Gastrocnemius medialis (tissue), 4 donors: Measurements from ENCODE around the gene SCN3B. TPM values are rescaled to one million over a fixed set of nuclear protein-coding genes. Genes with fewer than 3 reads are reported as not detected.

ENCODE experiments used
- ATAC-seq, 2 donors: fragments of 150-250 bp; one replicate each; pipeline ENCODE4 v1.9.1; 2016
- DNase-seq, 2 donors: peaks; one replicate each; pipeline ENCODE4 v3.0.0-alpha.2; 2019
- H3K27ac ChIP-seq, 4 donors: fragments of 200-600 bp; sonication (generic); 1 replicate in 1 of 4; 2 replicates in 3 of 4; pipeline ENCODE4 v1.5.1; 2016 to 2018; ENCODE audit warnings: mild to moderate bottlenecking in 2 of 4, moderate library complexity in 1 of 4
- H3K27me3 ChIP-seq, 3 donors: fragments of 200-600 bp; sonication (generic) in 2 of 3; 1 replicate in 1 of 3; 2 replicates in 2 of 3; pipeline versions ENCODE4 v1.5.1 to v1.6.0; 2016 to 2019; ENCODE audit warnings: mild to moderate bottlenecking in 1 of 3, moderate library complexity in 1 of 3
- H3K36me3 ChIP-seq, 2 donors: fragments of 200-600 bp; sonication (generic) in 1 of 2; one replicate each; pipeline ENCODE4 v1.5.1; 2017 to 2018
- H3K4me1 ChIP-seq, 2 donors: fragments of 200-600 bp; sonication (generic) in 1 of 2; one replicate each; pipeline ENCODE4 v1.5.1; 2016 to 2017; ENCODE audit warnings: mild to moderate bottlenecking in 2 of 2
- H3K4me3 ChIP-seq, 4 donors: fragments of 200-600 bp; sonication (generic) in 3 of 4; 1 replicate in 1 of 4; 2 replicates in 3 of 4; pipeline ENCODE4 v1.5.1; 2016 to 2019; ENCODE audit warnings: mild to moderate bottlenecking in 2 of 4
- H3K9me3 ChIP-seq, 3 donors: fragments of 200-600 bp; sonication (generic) in 2 of 3; 1 replicate in 1 of 3; 2 replicates in 2 of 3; pipeline ENCODE4 v1.5.1; 2016 to 2019
- POLR2A ChIP-seq, 2 donors: fragments of 450-650 bp; IDR thresholded peaks; one replicate each; pipeline ENCODE4 v1.6.1; 2017; ENCODE audit warnings: antibody characterized with exemption in 2 of 2, mild to moderate bottlenecking in 2 of 2, moderate library complexity in 2 of 2
- in situ Hi-C, 4 donors: fragments of 200-750 bp; cut with MboI; loops; one replicate each; pipeline versions ENCODE4 v1.15.0 to v1.8.0; 2017; ENCODE audit warnings: low sequenced_read_pairs in 4 of 4
- intact Hi-C: fragments of 100-400 bp; cut with DNase I; formaldehyde crosslinking; loops from one replicate; pipeline ENCODE4 v1.15.1; 2023; ENCODE audit warnings: low total_unique reads
- total RNA-seq, 4 donors: library from RNA; depleted of rRNA; stranded (reverse); fragments of >200 nt; gene quantifications; one replicate each; pipeline versions ENCODE4 v1.1.0 to v1.2.3, GENCODE V29; 2016
- TF ChIP-seq, protein P1 (sequence below), 5 experiments: fragments of 450-650 bp in 3 of 5; fragments of 200-600 bp in 2 of 5; sonication (generic) in 2 of 5; IDR thresholded peaks in 4 of 5; conservative IDR thresholded peaks in 1 of 5; 1 replicate in 4 of 5; 2 replicates in 1 of 5; pipeline ENCODE4 v1.5.1; 2016 to 2019; ENCODE audit warnings: antibody characterized with exemption in 5 of 5, mild to moderate bottlenecking in 3 of 5, moderate library complexity in 3 of 5

The SCN3B gene
- total RNA-seq, 4 donors from 2014 or later = 3.0 to 10.5 (median 4.9) TPM

- DNase-seq (peak; percentile 34 to 40), ATAC-seq (peak; percentile 84 to 90)
- peak overlapping the region; percentile 27 to 73 (median 50) for H3K27ac ChIP-seq
- in situ Hi-C loops (loop anchor here in 1 of 4 donors (10.0 kb wide), 1 partner anchor 65 kb away; no protein-coding TSS in a partner anchor), intact Hi-C loops (loop anchor here (2.0 kb wide), 1 partner anchor 15 kb away; the partner anchor contains the start of gene SCN3B)
- TF ChIP-seq, protein P1, sequence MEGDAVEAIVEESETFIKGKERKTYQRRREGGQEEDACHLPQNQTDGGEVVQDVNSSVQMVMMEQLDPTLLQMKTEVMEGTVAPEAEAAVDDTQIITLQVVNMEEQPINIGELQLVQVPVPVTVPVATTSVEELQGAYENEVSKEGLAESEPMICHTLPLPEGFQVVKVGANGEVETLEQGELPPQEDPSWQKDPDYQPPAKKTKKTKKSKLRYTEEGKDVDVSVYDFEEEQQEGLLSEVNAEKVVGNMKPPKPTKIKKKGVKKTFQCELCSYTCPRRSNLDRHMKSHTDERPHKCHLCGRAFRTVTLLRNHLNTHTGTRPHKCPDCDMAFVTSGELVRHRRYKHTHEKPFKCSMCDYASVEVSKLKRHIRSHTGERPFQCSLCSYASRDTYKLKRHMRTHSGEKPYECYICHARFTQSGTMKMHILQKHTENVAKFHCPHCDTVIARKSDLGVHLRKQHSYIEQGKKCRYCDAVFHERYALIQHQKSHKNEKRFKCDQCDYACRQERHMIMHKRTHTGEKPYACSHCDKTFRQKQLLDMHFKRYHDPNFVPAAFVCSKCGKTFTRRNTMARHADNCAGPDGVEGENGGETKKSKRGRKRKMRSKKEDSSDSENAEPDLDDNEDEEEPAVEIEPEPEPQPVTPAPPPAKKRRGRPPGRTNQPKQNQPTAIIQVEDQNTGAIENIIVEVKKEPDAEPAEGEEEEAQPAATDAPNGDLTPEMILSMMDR (IDR thresholded peaks at IDR 0.05 in 4 of 5, conservative IDR thresholded peaks at IDR 0.05 in 1 of 5) = no peak
- no peak for TF ChIP-seq POLR2A (IDR thresholded peaks at IDR 0.05)
- H3K36me3 ChIP-seq = peaks cover 0 to 20% of the 10 kb centered on the region in 2 donors
- no peaks in the 10 kb centered on the region for H3K27me3 ChIP-seq
- no peaks in the 10 kb centered on the region for H3K9me3 ChIP-seq
- H3K4me3 ChIP-seq = no peak overlapping the region
- H3K4me1 ChIP-seq = peaks cover 9 to 14% of the 10 kb centered on the region in 2 donors
These were observed 14.4 kb downstream of the SCN3B start for GRCh38 chr11:123640029-123640428.

- in situ Hi-C loops (no loop called here), intact Hi-C loops (no loop called here)
- H3K4me1 ChIP-seq = peaks cover 12 to 18% of the 10 kb centered on the region in 2 donors
- TF ChIP-seq, protein P1 (IDR thresholded peaks at IDR 0.05 in 4 of 5, conservative IDR thresholded peaks at IDR 0.05 in 1 of 5) = no peak
- TF ChIP-seq POLR2A (IDR thresholded peaks at IDR 0.05) = no peak
- peaks cover 0 to 18% of the 10 kb centered on the region in 2 donors for H3K36me3 ChIP-seq
- no peaks in the 10 kb centered on the region for H3K9me3 ChIP-seq
- ATAC-seq (peak in 1 of 2 donors; percentile 39), DNase-seq (no peak)
- H3K4me3 ChIP-seq = no peak overlapping the region
- H3K27me3 ChIP-seq = no peaks in the 10 kb centered on the region
- H3K27ac ChIP-seq = peak overlapping the region in 2 of 4 donors; percentile 7 to 56
These were observed 24.3 kb downstream of the SCN3B start for GRCh38 chr11:123630126-123630608.

GRCh38 chr11:123628936-123629683 is 25.3 kb downstream of the SCN3B start:
- Histone ChIP-seq H3K36me3 (peaks cover 0 to 14% of the 10 kb centered on the region in 2 donors), H3K27me3 (no peaks in the 10 kb centered on the region), H3K9me3 (no peaks in the 10 kb centered on the region), H3K27ac (no peak overlapping the region), H3K4me1 (peaks cover 12 to 18% of the 10 kb centered on the region in 2 donors), H3K4me3 (no peak overlapping the region)
- ATAC-seq (peak in 1 of 2 donors; percentile 23), DNase-seq (no peak)
- in situ Hi-C loops = no loop called here
- intact Hi-C loops = no loop called here
- TF ChIP-seq POLR2A (IDR thresholded peaks at IDR 0.05) = no peak

- Histone ChIP-seq H3K36me3 (no peaks in the 10 kb centered on the region), H3K4me1 (peaks cover 2 to 5% of the 10 kb centered on the region in 2 donors), H3K4me3 (no peak overlapping the region), H3K27me3 (no peaks in the 10 kb centered on the region), H3K27ac (no peak overlapping the region), H3K9me3 (no peaks in the 10 kb centered on the region)
- TF ChIP-seq POLR2A (IDR thresholded peaks at IDR 0.05) = no peak
- TF ChIP-seq, protein P1 (IDR thresholded peaks at IDR 0.05 in 4 of 5, conservative IDR thresholded peaks at IDR 0.05 in 1 of 5) = no peak
- no peak for DNase-seq
- intact Hi-C loops (no loop called here), in situ Hi-C loops (no loop called here)
- no peak for ATAC-seq
These were observed 29.4 kb downstream of the SCN3B start for GRCh38 chr11:123624974-123625373.

DNA sequence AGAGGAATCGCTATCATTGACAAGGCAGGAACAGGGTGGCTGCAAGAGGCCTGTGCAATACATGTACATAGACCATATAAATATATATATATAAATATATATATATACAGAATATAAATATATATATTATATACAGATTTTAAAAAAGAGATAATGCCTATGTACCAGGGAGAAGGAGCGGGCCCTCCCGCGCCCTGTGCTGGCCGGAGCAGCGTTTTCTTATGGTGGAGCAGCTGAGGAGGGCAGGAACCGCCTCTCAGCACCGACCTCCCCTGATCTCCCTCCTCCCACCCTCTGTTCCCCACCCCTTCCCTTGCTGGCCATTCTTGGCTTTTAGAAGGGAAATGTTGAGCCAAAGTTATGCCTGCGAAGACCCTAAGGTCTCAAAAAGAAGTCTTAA is 31.8 kb downstream of the SCN3B start:
- intact Hi-C loops (no loop called here), in situ Hi-C loops (no loop called here)
- ATAC-seq (no peak), DNase-seq (no peak)
- Histone ChIP-seq H3K36me3 (no peaks in the 10 kb centered on the region), H3K4me3 (no peak overlapping the region), H3K27ac (no peak overlapping the region), H3K27me3 (no peaks in the 10 kb centered on the region), H3K9me3 (no peaks in the 10 kb centered on the region), H3K4me1 (no peaks in the 10 kb centered on the region)
- no peak for TF ChIP-seq POLR2A (IDR thresholded peaks at IDR 0.05)
- TF ChIP-seq, protein P1 (IDR thresholded peaks at IDR 0.05 in 4 of 5, conservative IDR thresholded peaks at IDR 0.05 in 1 of 5) = no peak
